GM10248 (cell line): ENCODE data around the gene RNF167.

Experiments
- CTCF ChIA-PET: fragments of 300-600 bp; sonication (Branson Sonifier 250); formaldehyde crosslinking; extraction: SDS; loops from one replicate; lab custom pipeline; 2021; ENCODE audit warnings: antibody characterized with exemption; lab: Yijun Ruan, JAX
- POLR2A ChIA-PET: fragments of 350-650 bp; sonication (Branson Sonifier 250); formaldehyde crosslinking; extraction: SDS; loops from one replicate; lab custom pipeline; 2020; ENCODE audit warnings: antibody characterized with exemption; lab: Yijun Ruan, JAX
- DNase-seq: peaks from one replicate; pipeline ENCODE4 v3.0.0; 2012; ENCODE audit errors: extremely low spot score
- TF ChIP-seq, protein P1 (sequence below): IDR thresholded peaks from 2 replicates; pipeline ENCODE4 v1.5.1; 2012; ENCODE audit warnings: mild to moderate bottlenecking, low read depth; ENCODE audit errors: extremely low read depth, missing control alignments, control extremely low read depth

Gene RNF167

DNA sequence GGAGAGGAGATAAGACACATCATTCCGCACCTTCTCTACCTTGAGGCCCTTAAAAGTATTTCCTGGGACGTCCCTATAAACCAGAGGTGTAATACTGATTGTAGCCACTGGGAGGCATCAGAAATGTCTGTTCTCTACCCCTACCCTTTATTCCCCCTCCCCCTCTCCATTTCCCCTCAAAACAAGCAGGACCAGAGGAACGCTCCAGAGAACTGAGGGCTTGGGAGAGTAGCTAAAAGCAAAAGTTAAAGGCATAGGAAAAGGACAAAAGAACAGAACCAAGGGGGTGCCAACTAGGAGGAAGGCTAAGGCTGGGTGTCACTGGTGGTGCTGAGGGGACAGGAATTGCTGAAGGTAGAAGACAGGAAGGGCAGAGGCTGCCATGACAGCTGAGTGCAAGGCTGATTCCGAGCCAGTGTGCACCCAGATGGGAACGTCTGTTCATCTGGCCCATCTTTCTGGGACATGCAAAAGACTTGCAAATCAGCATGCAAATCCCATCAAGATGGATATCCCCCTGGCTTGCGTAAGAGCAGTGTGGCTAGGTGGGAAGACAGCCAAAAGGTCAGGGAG is 40.7 kb downstream of the RNF167 start:
- TF ChIP-seq, protein P1, sequence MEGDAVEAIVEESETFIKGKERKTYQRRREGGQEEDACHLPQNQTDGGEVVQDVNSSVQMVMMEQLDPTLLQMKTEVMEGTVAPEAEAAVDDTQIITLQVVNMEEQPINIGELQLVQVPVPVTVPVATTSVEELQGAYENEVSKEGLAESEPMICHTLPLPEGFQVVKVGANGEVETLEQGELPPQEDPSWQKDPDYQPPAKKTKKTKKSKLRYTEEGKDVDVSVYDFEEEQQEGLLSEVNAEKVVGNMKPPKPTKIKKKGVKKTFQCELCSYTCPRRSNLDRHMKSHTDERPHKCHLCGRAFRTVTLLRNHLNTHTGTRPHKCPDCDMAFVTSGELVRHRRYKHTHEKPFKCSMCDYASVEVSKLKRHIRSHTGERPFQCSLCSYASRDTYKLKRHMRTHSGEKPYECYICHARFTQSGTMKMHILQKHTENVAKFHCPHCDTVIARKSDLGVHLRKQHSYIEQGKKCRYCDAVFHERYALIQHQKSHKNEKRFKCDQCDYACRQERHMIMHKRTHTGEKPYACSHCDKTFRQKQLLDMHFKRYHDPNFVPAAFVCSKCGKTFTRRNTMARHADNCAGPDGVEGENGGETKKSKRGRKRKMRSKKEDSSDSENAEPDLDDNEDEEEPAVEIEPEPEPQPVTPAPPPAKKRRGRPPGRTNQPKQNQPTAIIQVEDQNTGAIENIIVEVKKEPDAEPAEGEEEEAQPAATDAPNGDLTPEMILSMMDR = peak; percentile 36
- ChIA-PET POLR2A (no interaction called here), CTCF (interaction anchor here (0.6 to 4.7 kb wide), 12 partner anchors 9 to 87 kb away, joined by 3 to 47 read pairs (median 6); partner anchors contain the start of genes CHRNE, ENO3, PFN1 and SPAG7)
- peak; percentile 69 for DNase-seq

DNA sequence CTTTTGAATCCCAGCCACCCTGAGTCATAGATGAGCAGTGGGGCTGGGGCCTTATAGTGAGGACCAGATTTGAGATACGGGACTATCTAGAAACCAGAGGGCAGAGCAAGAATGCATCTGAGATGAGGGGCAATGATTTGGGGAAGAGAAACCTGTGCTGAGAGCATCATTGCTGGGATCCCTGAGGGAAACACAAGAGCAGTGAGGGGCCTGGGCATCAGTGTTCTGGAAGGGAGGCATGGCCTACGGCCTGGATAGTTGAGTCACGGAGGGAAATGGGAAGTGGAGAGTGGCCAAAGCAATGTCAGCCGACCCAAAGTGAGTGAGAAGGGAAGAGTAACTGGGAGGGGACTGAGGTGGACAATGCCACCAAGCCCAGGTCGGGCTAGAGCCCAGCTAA is 42.2 kb downstream of the RNF167 start:
- ChIA-PET CTCF (interaction anchor here (1.7 kb wide), 1 partner anchor 12 kb away, joined by 6 read pairs; no protein-coding TSS in a partner anchor), POLR2A (no interaction called here)
- DNase-seq = no peak
- TF ChIP-seq, protein P1 = no peak

DNA sequence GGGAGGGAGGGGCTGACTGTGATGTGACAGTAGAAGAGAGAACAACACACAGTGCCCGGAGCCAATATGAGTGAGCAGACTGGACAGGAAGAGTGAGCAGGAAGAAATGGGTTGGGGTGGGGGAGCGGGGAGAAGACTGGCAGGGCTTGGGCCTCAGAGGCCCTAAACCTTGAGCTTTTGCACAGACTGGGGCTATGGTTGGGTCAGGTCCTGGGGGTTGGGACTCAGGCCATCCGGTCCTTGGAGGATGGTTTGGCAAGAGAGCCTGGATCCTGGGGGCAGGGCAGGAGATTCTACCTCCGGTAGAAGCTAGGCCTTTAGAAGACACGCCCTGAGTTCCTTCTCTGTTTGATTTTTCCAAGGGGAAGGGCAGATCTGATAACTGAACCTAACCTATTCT is 46.3 kb downstream of the RNF167 start:
- POLR2A ChIA-PET = no interaction called here
- CTCF ChIA-PET = interaction anchor here (0.8 to 3.0 kb wide), 11 partner anchors 11 to 77 kb away, joined by 3 to 12 read pairs (median 4); partner anchors contain the start of genes ENO3, INCA1 and KIF1C
- TF ChIP-seq, protein P1 = no peak
- DNase-seq = no peak

DNA sequence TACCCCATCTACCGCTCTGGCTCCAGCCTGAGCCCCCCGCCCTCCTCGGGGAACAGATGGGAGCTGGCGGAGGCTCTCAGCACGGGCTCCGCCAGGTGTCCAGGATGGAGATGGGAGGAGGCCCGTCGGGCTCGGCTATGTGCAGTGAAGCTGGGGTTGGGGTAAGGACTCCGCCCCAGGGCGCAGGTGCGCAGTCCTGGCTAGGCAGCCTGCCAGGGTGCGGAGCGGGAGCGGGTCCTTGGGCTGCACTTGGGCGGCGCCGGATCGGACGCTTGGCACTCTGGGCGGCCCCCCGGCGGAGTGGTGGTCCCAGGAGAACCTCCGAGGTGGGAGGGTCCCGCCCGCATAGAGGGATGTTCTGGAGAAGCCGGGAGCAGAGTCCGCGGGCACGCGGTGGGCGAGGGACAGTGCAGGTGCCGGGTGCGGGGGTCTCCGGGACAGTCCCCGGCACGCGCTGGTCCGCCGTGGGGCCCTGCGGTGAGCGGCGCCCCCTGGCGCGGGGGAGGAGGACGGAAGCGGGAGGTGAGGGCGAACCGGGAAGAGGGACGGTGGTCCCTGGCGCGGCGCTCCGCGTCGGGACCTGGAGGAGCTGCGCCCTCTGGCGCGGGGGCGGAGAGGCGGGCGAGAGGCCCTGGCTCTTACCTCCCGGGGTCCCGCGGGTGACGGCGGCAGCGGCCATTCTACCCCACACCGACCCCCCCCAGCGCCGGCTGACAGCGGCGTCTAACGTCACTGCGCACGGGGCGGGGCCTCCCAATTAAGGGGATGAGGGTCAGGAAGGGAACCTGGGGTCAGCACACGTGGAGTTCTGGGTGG is 47.1 kb downstream of the RNF167 start, which contains the start of gene CAMTA2:
Gene CAMTA2 (minus strand): TSS at position 725 of the 816 bp plus-strand sequence. CDS start 1,453 bp downstream, outside the sequence.
- TF ChIP-seq, protein P1 = peak; percentile 80
- POLR2A ChIA-PET = interaction anchor here (0.9 kb wide), 1 partner anchor 11 kb away, joined by 3 read pairs; the partner anchor contains the start of genes INCA1 and KIF1C
- peak; percentile 90 for DNase-seq
- CTCF ChIA-PET = interaction anchor here (0.6 to 3.0 kb wide), 17 partner anchors 10 to 78 kb away, joined by 3 to 17 read pairs (median 4); partner anchors contain the start of genes ENO3, INCA1, KIF1C and SPAG7

DNA sequence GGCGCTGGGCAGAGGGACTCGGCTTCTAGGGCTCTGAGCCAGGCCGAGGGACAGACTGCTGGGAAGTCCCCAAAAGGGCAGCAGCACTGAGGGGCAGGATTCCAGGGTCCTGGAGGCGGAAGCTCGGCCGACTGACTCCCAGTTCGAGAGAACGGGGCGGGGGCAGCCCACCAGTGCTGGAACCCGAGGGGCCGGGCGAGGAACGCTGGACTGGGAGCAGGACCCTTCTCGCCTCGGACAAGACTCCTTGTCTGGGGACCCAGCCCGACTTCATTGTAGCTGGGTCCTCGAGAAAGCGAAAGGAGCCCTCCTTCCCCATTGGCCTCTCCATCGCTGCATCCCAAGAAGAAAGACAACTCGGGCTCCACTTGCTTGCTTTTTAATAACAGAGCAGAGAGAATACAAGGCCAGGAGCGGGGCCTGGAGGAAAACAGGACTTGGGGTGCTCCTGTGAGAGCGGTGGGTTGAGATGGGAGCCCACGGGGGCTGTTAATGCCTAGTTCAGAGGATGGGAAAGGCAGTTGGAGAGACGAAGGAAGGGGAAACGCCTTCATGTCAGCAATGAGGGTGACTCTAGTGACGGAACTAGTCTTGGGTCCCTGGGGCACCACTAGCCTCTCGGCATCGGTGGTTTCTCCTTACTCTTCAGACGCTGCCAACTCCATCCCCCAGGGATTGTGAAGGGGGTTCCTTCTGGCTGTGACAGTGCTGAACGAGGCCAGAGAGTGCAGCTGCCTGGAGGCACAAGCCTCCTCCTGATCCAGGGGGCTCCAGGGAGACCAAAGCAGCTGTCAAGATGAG is 47.9 kb downstream of the RNF167 start:
- ChIA-PET POLR2A (interaction anchor here (0.6 to 0.9 kb wide), 2 partner anchors 10 to 12 kb away, joined by 3 read pairs; partner anchors contain the start of genes INCA1 and KIF1C), CTCF (interaction anchor here (0.6 to 4.6 kb wide), 16 partner anchors 8 to 79 kb away, joined by 3 to 22 read pairs (median 6); partner anchors contain the start of genes ENO3, INCA1, KIF1C and SPAG7)
- no peak for DNase-seq
- TF ChIP-seq, protein P1 = no peak
